ENCODE measurements around the gene MIOS.

GRCh38 chr7:7651479-7651878 lies 84.8 kb downstream of the MIOS start:
- TF ChIP-seq CTCF (IDR thresholded peaks at IDR 0.05) (no peak), POLR2A (IDR thresholded peaks at IDR 0.05) (no peak)
